NCI-H1105 treated with DMSO at 0.1 percent for 48 hours (cell line): ENCODE results near the gene TGM5.
"Not testable (repeated sequence)": the region's sequence is repeated elsewhere in the genome, so short reads cannot be mapped to it uniquely, and the experiment has no call there.

Experiments used
- DNase-seq: peaks from one replicate; lab custom pipeline; 2025; lab: John Stamatoyannopoulos, UW

TGM5 gene

DNA sequence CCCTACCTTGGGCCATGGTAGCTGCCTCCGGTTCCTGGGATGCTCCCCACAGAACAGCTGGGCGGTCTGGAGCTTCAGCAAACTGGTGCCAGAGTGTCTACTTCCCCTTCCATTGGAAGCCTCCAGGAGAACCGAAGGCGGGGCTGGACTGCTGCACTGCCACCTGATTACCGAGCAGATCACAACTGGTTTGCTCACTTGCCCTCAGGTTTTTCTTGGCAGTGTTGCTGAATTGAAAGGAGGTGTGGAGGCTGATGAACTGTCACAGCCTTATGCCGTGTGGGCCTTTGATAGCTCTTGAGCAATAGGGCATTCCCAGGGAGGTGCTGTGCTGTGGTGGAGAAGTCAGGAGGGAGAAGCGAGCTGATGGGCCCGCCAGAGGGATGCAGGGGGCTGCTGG is at the start of gene TGM5:
TSS of gene TGM5 (minus strand) at position 95 of the 400 bp plus-strand sequence. CDS start at position 16, 79 bp downstream.
- DNase-seq: no peak

DNA sequence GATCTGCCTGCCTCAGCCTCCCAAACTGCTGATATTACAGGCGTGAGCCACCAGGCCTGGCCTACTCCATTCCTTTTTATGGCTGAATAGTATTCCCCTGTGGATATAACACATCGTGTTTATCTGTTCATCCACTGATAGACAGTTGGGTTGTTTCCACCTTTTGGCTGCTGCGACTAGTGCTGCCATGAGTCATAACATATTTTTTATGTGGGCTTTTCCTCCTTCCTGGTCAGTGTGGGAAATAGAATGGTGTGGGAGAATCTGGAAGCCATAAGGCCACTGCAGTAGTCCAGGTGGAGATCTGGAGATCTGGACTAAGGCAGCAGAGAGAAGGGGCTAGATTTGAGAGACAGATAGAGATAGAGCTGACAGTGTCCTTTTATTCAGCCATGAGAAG is 47.4 kb upstream of the TGM5 start:
- no peak for DNase-seq

DNA sequence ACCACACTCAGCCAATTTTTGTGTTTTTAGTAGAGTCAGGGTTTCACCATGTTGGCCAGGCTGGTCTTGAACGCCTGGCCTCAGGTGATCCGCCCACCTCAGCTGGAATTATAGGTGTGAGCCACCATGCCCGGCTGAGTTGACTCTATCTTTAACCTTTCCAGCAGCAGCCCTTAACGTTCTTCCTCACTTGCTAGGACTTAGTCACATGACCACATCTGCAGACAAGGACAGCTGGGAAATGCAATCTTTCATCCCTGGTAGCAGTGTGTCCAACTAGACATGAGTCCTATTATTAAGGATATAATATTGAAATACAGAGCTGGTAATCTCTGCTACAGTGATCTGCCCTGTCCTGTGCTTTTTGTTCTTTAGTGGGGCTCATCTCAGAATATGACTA is 45.6 kb upstream of the TGM5 start:
- no peak for DNase-seq

GRCh38 chr15:43302205-43302817 is 35.6 kb upstream of the TGM5 start, which contains the start of gene TGM7:
Gene TGM7, minus strand, starts transcription at chr15:43302255.
- no peak for DNase-seq

DNA sequence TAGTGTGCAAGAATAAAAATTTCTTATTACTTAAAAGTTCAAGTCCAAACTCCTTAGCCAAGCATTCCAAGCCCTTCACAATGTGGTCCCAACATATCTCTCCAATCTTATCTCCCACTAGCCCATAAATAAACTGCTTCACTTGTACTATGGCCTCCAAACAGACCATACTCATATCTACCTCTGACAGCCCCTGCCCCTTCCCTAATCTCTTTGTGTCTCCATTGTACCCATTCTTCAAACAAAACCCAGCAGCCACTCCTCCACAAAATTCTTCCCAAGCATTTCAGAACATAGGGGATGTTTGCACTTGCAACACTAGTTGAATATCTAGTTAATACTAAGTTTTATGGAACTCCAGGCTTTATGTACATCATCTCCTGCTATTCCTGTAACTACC is 33.2 kb upstream of the TGM5 start:
- no peak for DNase-seq

DNA sequence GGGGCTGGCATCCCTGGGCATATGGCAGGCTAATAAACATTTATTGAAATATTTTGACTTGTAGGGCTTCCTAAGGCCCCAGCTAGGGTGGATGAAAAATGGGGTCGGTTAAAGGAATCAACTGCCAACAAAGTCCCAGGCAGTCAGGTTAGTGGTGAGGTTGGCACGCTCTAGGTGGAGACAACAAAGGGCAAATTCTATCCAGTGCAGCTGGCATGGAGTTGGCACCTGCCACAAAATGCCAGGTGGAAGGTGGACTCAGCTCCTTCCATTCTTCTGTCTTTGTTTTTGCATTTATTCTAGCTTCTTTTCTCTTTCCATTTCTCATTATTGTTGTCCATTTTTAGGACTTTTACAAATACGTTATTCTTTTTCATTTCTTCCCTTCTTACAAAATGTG is 32.7 kb upstream of the TGM5 start:
- peak; percentile 2 for DNase-seq

DNA sequence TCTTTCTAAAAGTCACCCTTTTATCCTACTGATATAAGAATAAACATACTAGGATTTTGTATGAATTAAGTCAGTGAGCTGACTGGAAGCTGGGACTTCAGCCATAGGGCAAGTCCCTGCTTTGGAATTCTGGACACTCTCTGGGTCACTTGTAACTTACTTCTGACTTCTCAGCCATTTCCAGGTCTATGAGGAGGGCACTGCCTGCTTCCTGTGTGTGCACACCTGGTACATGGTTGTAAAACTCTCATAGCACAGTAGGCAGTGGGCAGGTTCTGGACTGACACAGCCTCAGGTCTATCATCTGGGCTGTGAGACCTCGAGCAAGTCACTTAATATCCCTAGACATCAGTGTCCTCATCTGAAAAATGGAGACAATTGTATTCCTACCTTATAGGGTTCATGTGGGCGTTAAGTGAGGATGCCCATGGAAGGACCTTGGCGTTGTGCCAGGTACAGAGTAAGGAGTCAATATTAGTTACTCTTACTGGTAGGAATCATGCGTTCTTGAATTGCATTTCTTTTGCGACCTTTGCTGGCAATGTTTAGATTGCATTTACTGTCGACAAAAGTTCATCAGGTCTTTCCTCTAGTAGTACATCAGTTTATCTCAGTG is 27.5 kb upstream of the TGM5 start:
- no peak for DNase-seq

- DNase-seq: no peak
Observed at GRCh38 chr15:43293432-43293831, 26.7 kb upstream of the TGM5 start.

GRCh38 chr15:43292375-43293078 is 25.8 kb upstream of the TGM5 start:
- no peak for DNase-seq

- not testable (repeated sequence) for DNase-seq
Observed at GRCh38 chr15:43289656-43290055, 22.9 kb upstream of the TGM5 start.

DNA sequence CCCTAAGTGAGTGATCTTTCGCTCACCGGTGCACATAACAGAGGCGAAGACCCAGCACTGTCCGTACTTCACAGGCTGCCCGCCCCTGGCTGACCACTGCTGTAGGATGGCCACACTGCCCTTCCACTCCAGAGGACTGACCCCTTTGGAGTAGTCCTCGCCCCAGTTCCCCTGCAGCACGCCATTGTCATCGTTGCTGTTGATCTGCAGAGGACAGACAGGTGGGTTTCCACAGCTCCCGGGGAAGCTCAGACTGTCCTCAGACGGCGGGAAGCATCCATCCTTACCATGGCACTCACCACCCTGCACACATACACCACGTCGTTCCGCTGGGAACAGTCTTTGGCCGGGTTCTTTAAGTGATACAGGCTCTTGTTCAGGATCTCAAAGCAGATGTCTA is 20.5 kb upstream of the TGM5 start:
- no peak for DNase-seq

- no peak for DNase-seq
Observed at GRCh38 chr15:43286074-43286473, 19.3 kb upstream of the TGM5 start.

- peak; percentile 52 for DNase-seq
Observed at GRCh38 chr15:43285609-43286037, 18.9 kb upstream of the TGM5 start.

DNA sequence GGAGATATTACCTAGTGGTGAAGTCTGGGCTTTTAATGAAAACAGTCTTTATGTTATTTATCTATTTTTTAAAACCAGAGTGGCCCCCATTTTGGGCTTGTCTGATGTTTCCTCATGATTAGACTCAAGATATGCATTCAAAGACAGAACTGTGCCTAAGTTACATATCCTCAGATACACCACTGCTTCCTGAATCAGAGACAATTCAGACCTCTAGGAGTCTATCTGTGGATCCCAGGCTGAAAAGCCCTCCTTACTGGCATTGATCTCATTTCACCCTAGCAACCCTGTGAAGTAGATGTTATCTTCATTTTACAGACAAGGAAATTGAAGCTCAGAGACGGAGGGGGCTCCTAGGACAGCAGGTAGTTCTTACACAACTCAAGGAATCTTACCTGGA is 16.8 kb upstream of the TGM5 start:
- no peak for DNase-seq

DNA sequence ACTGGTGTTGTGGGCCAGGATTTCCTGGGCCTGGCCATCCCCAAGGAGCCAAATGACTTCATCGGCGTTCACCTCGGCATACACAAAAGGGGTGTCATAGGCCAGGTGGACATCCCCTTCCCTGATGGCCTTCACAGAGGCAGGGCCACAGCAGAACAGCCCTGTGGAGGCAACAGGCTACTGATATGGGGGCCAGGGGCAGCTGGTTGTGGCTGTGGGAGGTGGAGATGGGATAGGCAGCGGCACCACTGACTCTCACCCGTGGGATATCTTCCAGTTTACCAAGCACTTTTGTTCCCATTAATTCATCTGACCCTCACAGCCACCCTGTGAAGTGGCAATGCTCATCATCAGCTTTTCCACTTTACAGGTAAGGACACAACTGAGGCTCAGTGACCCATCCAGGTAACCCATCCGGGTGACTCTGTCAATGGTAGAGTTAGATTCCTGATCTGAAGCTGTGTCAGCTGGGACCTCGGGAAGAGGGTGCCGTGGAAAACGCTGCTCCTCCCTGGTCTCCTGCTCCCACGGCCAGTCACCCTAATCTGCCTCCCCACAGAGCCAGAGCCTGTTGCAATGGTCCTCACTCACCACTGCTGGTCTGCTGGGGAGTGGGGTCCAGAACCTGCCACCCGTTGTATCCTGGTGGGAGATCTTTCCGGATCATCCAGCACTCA is 15.3 kb upstream of the TGM5 start:
- no peak for DNase-seq

- no peak for DNase-seq
Observed at GRCh38 chr15:43280996-43281395, 14.3 kb upstream of the TGM5 start.

DNA sequence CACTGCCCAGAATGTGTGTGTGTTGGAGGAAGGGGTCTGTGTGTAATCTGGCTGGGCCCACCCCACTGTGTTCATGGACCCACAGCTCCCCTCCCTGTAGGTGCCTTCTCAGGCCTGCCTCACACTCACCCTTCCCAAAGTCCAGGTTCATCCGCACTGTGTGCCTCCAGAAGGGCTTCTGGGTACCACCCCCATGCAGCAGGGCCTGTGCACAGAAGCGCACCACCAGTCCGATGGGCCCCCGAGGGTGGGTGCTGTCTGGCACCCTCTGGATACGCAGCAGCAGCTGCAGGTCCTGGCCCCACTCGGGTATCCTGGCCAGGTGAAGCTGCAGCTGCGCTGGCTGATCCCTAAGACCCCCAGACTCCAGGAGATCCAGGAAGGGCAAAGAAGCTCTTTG is 12.8 kb upstream of the TGM5 start:
- no peak for DNase-seq

DNA sequence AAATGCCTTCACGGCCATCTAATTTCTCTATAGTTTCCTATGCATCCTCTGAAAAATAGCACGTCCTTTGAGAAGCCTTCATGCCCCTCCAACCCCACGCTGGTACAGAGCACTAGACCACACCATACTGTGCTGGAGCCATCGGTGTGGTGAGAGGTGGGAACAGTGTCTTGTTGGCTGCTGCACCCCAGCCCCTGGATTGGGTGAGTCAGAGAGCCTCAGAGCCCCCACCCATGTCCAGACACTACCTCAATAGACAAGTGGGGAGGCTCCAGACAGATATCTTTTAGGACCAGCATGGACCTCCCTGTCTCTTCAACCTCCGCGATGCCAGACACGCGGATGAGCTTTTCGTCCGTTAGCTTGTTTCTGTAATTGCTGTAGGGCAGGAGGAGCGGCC is 12.1 kb upstream of the TGM5 start:
- no peak for DNase-seq

DNA sequence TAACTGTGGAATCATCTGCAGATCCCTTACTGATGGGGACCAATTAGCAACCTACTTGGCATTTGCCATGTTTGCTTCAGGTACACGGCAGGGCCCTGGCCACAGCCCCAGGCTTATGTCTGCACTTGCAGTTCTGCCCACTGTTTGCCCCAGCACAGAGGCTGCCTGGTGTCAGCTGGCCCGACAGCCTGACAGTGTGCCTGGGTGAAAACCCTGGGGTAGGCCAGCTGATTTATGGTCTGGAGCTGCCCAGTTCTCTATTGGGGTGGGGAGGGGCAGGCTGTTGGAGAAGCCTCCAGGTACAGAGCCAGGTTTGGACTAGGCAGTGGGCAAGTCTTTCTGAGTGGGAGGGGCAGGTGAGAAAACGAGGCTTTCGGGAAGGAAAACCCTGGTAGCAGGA is 11.2 kb upstream of the TGM5 start:
- no peak for DNase-seq

- DNase-seq: no peak
Observed at GRCh38 chr15:43277231-43277823, 10.6 kb upstream of the TGM5 start.

- no peak for DNase-seq
Observed at GRCh38 chr15:43276563-43277200, 10.0 kb upstream of the TGM5 start.
